Gastroesophageal sphincter (tissue), 3 donors: ENCODE measurements around the gene SYTL5.

ENCODE experiments used
- CTCF ChIP-seq, 4 experiments: fragments of 200-600 bp in 2 of 4; fragments of 450-650 bp in 2 of 4; sonication (generic) in 1 of 4; IDR thresholded peaks; one replicate each; pipeline ENCODE4 v1.5.1; 2017 to 2019; ENCODE audit warnings: antibody characterized with exemption in 4 of 4, mild to moderate bottlenecking in 2 of 4, moderate library complexity in 2 of 4
- POLR2A ChIP-seq, 2 donors: fragments of 450-650 bp; IDR thresholded peaks; one replicate each; pipeline ENCODE4 v1.6.1; 2017; ENCODE audit warnings: antibody characterized with exemption in 2 of 2, mild to moderate bottlenecking in 2 of 2, moderate library complexity in 1 of 2
- POLR2AphosphoS5 ChIP-seq: sonication (generic); formaldehyde crosslinking; IDR thresholded peaks from one replicate; pipeline ENCODE4 v1.6.1; 2017; ENCODE audit warnings: antibody characterized with exemption

DNA sequence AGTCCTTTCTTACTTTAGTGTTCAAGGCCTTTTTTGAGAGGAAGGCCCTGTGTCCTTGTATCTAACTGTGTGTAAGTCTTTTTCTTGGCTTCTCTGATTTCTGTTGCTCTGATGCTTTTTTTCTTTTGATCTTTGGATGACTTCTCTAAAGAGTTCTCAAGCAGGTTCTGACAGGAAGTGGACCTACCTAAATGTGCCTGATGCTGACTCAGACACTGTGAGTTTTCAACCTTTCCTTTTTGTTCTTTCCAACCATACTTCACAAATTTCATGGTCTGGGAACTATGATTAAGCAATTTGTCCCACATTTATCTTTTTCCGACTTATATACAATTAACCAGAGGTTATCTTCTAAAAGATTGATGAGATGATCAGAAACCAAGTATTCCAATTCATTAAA, 96.5 kb downstream of the SYTL5 start:
- no peak for TF ChIP-seq POLR2AphosphoS5
- TF ChIP-seq CTCF (IDR thresholded peaks at IDR 0.05), result no peak
- no peak for TF ChIP-seq POLR2A (IDR thresholded peaks at IDR 0.05)
